ENCODE measurements around the gene MDM4.

The MDM4 gene

DNA sequence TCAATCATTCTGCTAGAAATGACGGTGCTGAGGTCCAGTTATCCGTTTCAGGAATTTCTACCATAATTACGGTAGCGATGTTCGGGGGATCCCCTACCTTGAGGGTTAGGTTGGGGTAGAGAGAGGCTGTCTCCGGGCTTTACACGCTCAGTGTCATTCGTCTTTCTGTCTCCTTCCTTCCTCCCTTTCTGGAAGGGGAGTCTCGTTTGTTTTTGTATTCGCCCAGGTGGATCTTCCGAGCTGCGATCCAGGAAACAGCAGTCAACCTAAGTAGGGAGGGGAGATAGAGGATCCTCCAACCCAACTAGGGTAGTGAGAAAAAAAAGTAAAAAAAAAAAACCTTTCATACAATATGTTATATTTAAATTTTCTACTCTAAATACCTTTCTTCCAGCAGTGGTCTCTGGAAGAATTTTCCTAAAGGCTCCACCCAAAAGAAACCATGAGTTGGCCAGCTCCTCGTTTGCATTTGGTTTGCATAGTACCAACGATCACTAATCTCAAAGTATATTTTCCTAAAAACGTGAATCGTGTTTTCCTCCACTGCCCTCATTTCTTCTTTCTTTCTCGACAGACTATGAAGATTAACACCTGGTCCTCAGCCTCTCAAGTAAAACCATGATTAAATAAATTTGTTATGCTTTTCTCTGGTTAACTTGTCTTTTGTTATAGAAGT is 21.0 kb upstream of the MDM4 start:
- H3K14ac ChIP-seq (ENCODE audit: low read length), result no peak overlapping the region
- no peak overlapping the region for H4K8ac ChIP-seq (ENCODE audit: low read depth, low read length)
- no peak overlapping the region for H3K27ac ChIP-seq (replicated peaks; ENCODE audit: low read length)
- H2BK120ac ChIP-seq (ENCODE audit: low read depth, low read length), result no peak overlapping the region
- no peak overlapping the region for H2BK12ac ChIP-seq (ENCODE audit: low read length)
- peak overlapping the region; percentile 98 to 99 for H3K4me3 ChIP-seq (ENCODE audit: low read length in 2 of 2)
- peaks cover 9 to 18% of the 10 kb centered on the region in 2 donors for H3K4me1 ChIP-seq (ENCODE audit: control insufficient read depth in 2 of 2, insufficient read depth in 1 of 2, low read depth in 1 of 2, low read length in 2 of 2)
- peaks cover 0 to 12% (median 2%) of the 10 kb centered on the region in 3 experiments for H3K27me3 ChIP-seq (ENCODE audit: control insufficient read depth in 3 of 3, insufficient read depth in 3 of 3, low read depth in 1 of 3, low read length in 3 of 3)
- H3K23ac ChIP-seq (ENCODE audit: low read depth, low read length, poor library complexity), result no peak overlapping the region
- H2AK5ac ChIP-seq (ENCODE audit: low read depth, low read length), result no peak overlapping the region
- no peak overlapping the region for H4K91ac ChIP-seq (ENCODE audit: low read depth, low read length, poor library complexity)
- H3K9me3 ChIP-seq (replicated peaks in 1 of 2; ENCODE audit: control insufficient read depth in 2 of 2, insufficient read depth in 1 of 2, low read depth in 1 of 2, low read length in 2 of 2), result no peaks in the 10 kb centered on the region
- H3K36me3 ChIP-seq (replicated peaks in 1 of 2; ENCODE audit: control insufficient read depth in 2 of 2, insufficient read depth in 2 of 2, low read length in 2 of 2), result peaks cover 0 to 6% of the 10 kb centered on the region in 2 donors
- H3K9ac ChIP-seq (ENCODE audit: low read depth, low read length, poor library complexity), result no peak overlapping the region
- WGBS, 2 donors (ENCODE audit: extremely low coverage in 2 of 2, insufficient read length in 2 of 2, insufficient replicate concordance in 1 of 2), result no CpG with 5 or more reads among the region's 17 CpGs
- H3K18ac ChIP-seq (ENCODE audit: low read length), result peak overlapping the region; percentile 8
- H2BK15ac ChIP-seq (ENCODE audit: low read length), result no peak overlapping the region
- no peak overlapping the region for H2BK5ac ChIP-seq (ENCODE audit: low read length)
- H3K79me1 ChIP-seq (ENCODE audit: low read depth, low read length), result peaks cover 3% of the 10 kb centered on the region
- peak overlapping the region; percentile 52 for H3K4me2 ChIP-seq (ENCODE audit: insufficient read depth, low read length, poor library complexity, severe bottlenecking)
- peak overlapping the region; percentile 95 for H2AFZ ChIP-seq (ENCODE audit: low read length)
- no peak for DNase-seq (ENCODE audit: low spot score)
- no peak overlapping the region for H3K4ac ChIP-seq (ENCODE audit: low read length)

DNA sequence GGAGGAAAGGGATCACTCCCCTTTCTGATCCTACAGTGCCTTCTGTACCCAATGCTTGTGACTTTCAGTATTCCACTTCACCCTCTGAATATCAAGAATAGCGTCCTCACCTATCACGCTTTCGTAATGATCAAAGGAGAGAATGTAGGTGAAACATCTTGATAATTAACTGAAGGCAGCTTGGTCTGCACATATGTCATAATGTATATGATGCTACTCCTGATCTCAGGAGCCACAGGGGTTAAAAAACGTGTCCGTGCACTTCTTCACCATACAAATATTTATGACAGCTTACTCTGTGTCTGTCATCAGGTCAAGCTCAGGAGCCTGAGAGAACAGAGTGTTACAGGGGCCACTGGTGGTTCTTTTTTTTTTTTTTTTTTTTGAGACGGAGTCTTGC is 20.4 kb upstream of the MDM4 start:
- Histone ChIP-seq H3K14ac (ENCODE audit: low read length) (no peak overlapping the region), H3K36me3 (replicated peaks in 1 of 2; ENCODE audit: control insufficient read depth in 2 of 2, insufficient read depth in 2 of 2, low read length in 2 of 2) (peaks cover 0 to 2% of the 10 kb centered on the region in 2 donors), H3K9ac (ENCODE audit: low read depth, low read length, poor library complexity) (no peak overlapping the region), H3K27ac (replicated peaks; ENCODE audit: low read length) (no peak overlapping the region), H3K9me3 (replicated peaks in 1 of 2; ENCODE audit: control insufficient read depth in 2 of 2, insufficient read depth in 1 of 2, low read depth in 1 of 2, low read length in 2 of 2) (no peaks in the 10 kb centered on the region), H2BK120ac (ENCODE audit: low read depth, low read length) (no peak overlapping the region), H4K91ac (ENCODE audit: low read depth, low read length, poor library complexity) (no peak overlapping the region), H2BK5ac (ENCODE audit: low read length) (no peak overlapping the region), H3K4me1 (ENCODE audit: control insufficient read depth in 2 of 2, insufficient read depth in 1 of 2, low read depth in 1 of 2, low read length in 2 of 2) (peaks cover 9 to 18% of the 10 kb centered on the region in 2 donors), H2BK12ac (ENCODE audit: low read length) (no peak overlapping the region), H3K4me3 (ENCODE audit: low read length in 2 of 2) (no peak overlapping the region), H3K23ac (ENCODE audit: low read depth, low read length, poor library complexity) (no peak overlapping the region), H2BK15ac (ENCODE audit: low read length) (no peak overlapping the region), H3K27me3 (ENCODE audit: control insufficient read depth in 3 of 3, insufficient read depth in 3 of 3, low read depth in 1 of 3, low read length in 3 of 3) (peaks cover 0 to 12% (median 2%) of the 10 kb centered on the region in 3 experiments), H3K4me2 (ENCODE audit: insufficient read depth, low read length, poor library complexity, severe bottlenecking) (no peak overlapping the region), H2AK5ac (ENCODE audit: low read depth, low read length) (no peak overlapping the region), H2AFZ (ENCODE audit: low read length) (no peak overlapping the region), H3K4ac (ENCODE audit: low read length) (no peak overlapping the region), H3K79me1 (ENCODE audit: low read depth, low read length) (peaks cover 3% of the 10 kb centered on the region), H3K18ac (ENCODE audit: low read length) (no peak overlapping the region), H4K8ac (ENCODE audit: low read depth, low read length) (no peak overlapping the region)
- no CpG with 5 or more reads among the region's 6 CpGs for WGBS, 2 donors (ENCODE audit: extremely low coverage in 2 of 2, insufficient read length in 2 of 2, insufficient replicate concordance in 1 of 2)
- no peak for DNase-seq (ENCODE audit: low spot score)

- Histone ChIP-seq H2AFZ (ENCODE audit: low read length) (no peak overlapping the region), H2BK12ac (ENCODE audit: low read length) (no peak overlapping the region), H2AK5ac (ENCODE audit: low read depth, low read length) (no peak overlapping the region), H4K91ac (ENCODE audit: low read depth, low read length, poor library complexity) (no peak overlapping the region), H3K18ac (ENCODE audit: low read length) (no peak overlapping the region), H2BK120ac (ENCODE audit: low read depth, low read length) (no peak overlapping the region), H2BK5ac (ENCODE audit: low read length) (no peak overlapping the region), H3K27me3 (ENCODE audit: control insufficient read depth in 3 of 3, insufficient read depth in 3 of 3, low read depth in 1 of 3, low read length in 3 of 3) (peaks cover 0 to 12% (median 2%) of the 10 kb centered on the region in 3 experiments), H3K27ac (replicated peaks; ENCODE audit: low read length) (no peak overlapping the region), H3K4me2 (ENCODE audit: insufficient read depth, low read length, poor library complexity, severe bottlenecking) (no peak overlapping the region), H2BK15ac (ENCODE audit: low read length) (no peak overlapping the region), H3K4me3 (ENCODE audit: low read length in 2 of 2) (no peak overlapping the region), H3K9me3 (replicated peaks in 1 of 2; ENCODE audit: control insufficient read depth in 2 of 2, insufficient read depth in 1 of 2, low read depth in 1 of 2, low read length in 2 of 2) (no peaks in the 10 kb centered on the region), H3K14ac (ENCODE audit: low read length) (no peak overlapping the region), H4K8ac (ENCODE audit: low read depth, low read length) (no peak overlapping the region), H3K4me1 (ENCODE audit: control insufficient read depth in 2 of 2, insufficient read depth in 1 of 2, low read depth in 1 of 2, low read length in 2 of 2) (peaks cover 3 to 10% of the 10 kb centered on the region in 2 donors), H3K23ac (ENCODE audit: low read depth, low read length, poor library complexity) (no peak overlapping the region), H3K9ac (ENCODE audit: low read depth, low read length, poor library complexity) (no peak overlapping the region), H3K79me1 (ENCODE audit: low read depth, low read length) (peaks cover 2% of the 10 kb centered on the region), H3K36me3 (replicated peaks in 1 of 2; ENCODE audit: control insufficient read depth in 2 of 2, insufficient read depth in 2 of 2, low read length in 2 of 2) (no peaks in the 10 kb centered on the region), H3K4ac (ENCODE audit: low read length) (no peak overlapping the region)
- DNase-seq (ENCODE audit: low spot score), result no peak
- no CpG with 5 or more reads among the region's 3 CpGs for WGBS, 2 donors (ENCODE audit: extremely low coverage in 2 of 2, insufficient read length in 2 of 2, insufficient replicate concordance in 1 of 2)
Measured at GRCh38 chr1:204498981-204499380, 17.2 kb upstream of the MDM4 start.

DNA sequence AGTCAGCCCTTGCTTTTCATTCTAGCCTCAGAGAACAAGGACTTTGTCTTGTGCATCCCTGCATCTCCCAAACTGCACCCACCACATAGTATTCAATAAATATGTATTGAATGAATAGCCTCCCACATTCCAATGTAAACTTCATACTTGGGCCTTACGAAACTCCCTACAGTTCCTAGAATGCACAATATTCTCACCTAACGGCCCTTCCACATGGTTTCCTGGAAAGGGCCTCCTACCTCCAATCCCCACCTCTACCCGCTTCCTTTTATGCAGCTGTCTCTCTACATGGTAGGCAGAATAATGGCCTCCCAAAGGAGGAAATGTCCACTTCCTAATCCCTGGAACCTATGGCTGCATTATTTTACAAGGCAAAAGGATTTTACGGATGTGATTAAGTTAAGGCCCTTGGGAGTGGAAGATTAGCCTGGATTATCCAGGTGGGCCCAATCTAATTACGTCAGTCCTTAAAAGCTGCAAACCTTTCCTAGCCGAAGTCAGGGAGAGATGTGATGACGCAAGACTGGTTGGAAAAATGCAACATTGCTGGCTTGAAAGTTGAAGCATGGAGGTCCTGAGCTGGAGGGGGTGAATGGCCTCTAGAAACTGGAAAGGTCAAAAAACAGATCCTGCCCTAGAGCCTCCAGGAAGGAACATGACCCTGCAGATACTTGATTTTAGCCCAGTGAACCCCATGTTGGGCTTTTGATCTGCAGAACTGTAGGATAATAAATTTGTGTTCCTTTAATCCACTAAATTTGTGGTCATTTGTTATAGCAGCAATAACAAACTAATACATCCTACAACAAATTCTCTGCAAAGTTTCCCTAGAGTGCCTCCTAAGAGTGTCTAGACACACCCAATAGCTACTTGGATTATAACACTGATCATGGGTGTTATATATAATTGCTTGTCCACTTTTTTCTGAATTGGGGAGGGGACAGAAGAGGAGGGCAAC is 16.4 kb upstream of the MDM4 start:
- no peaks in the 10 kb centered on the region for H3K9me3 ChIP-seq (replicated peaks in 1 of 2; ENCODE audit: control insufficient read depth in 2 of 2, insufficient read depth in 1 of 2, low read depth in 1 of 2, low read length in 2 of 2)
- no peak overlapping the region for H3K18ac ChIP-seq (ENCODE audit: low read length)
- H2AFZ ChIP-seq (ENCODE audit: low read length), result no peak overlapping the region
- H3K27ac ChIP-seq (replicated peaks; ENCODE audit: low read length), result no peak overlapping the region
- H3K79me1 ChIP-seq (ENCODE audit: low read depth, low read length), result no peaks in the 10 kb centered on the region
- no peak overlapping the region for H3K4ac ChIP-seq (ENCODE audit: low read length)
- no peak for DNase-seq (ENCODE audit: low spot score)
- no peak overlapping the region for H3K4me3 ChIP-seq (ENCODE audit: low read length in 2 of 2)
- H2BK5ac ChIP-seq (ENCODE audit: low read length), result no peak overlapping the region
- H3K23ac ChIP-seq (ENCODE audit: low read depth, low read length, poor library complexity), result no peak overlapping the region
- peaks cover 0 to 12% (median 2%) of the 10 kb centered on the region in 3 experiments for H3K27me3 ChIP-seq (ENCODE audit: control insufficient read depth in 3 of 3, insufficient read depth in 3 of 3, low read depth in 1 of 3, low read length in 3 of 3)
- H2BK15ac ChIP-seq (ENCODE audit: low read length), result no peak overlapping the region
- no peak overlapping the region for H3K14ac ChIP-seq (ENCODE audit: low read length)
- H3K4me1 ChIP-seq (ENCODE audit: control insufficient read depth in 2 of 2, insufficient read depth in 1 of 2, low read depth in 1 of 2, low read length in 2 of 2), result peaks cover 3 to 11% of the 10 kb centered on the region in 2 donors
- H3K9ac ChIP-seq (ENCODE audit: low read depth, low read length, poor library complexity), result no peak overlapping the region
- no peak overlapping the region for H3K4me2 ChIP-seq (ENCODE audit: insufficient read depth, low read length, poor library complexity, severe bottlenecking)
- H3K36me3 ChIP-seq (replicated peaks in 1 of 2; ENCODE audit: control insufficient read depth in 2 of 2, insufficient read depth in 2 of 2, low read length in 2 of 2), result no peaks in the 10 kb centered on the region
- H2AK5ac ChIP-seq (ENCODE audit: low read depth, low read length), result no peak overlapping the region
- H2BK12ac ChIP-seq (ENCODE audit: low read length), result no peak overlapping the region
- H4K91ac ChIP-seq (ENCODE audit: low read depth, low read length, poor library complexity), result no peak overlapping the region
- no peak overlapping the region for H2BK120ac ChIP-seq (ENCODE audit: low read depth, low read length)
- no CpG with 5 or more reads among the region's 7 CpGs for WGBS, 2 donors (ENCODE audit: extremely low coverage in 2 of 2, insufficient read length in 2 of 2, insufficient replicate concordance in 1 of 2)
- H4K8ac ChIP-seq (ENCODE audit: low read depth, low read length), result no peak overlapping the region
